BLaER1 treated with 17β-estradiol and CSF1 and Interleukin-3, amounts not matched to agents 10 nM and 100 nM (cell line): Measurements from ENCODE around the gene LIMCH1.

Experiments used
- H3K27ac ChIP-seq, 11 experiments: shearing (Covaris generic); formaldehyde crosslinking; 2 replicates each; pipeline ENCODE4 v1.8.1; 2022
- H3K27me3 ChIP-seq, 11 experiments: shearing (Covaris generic); formaldehyde crosslinking; 2 replicates each; pipeline ENCODE4 v1.8.1; 2022
- H3K36me3 ChIP-seq, 11 experiments: shearing (Covaris generic); formaldehyde crosslinking; 2 replicates each; pipeline ENCODE4 v1.8.1; 2022
- H3K4me1 ChIP-seq, 10 experiments: shearing (Covaris generic); formaldehyde crosslinking; 2 replicates each; pipeline ENCODE4 v1.8.1; 2022
- H3K4me2 ChIP-seq, 11 experiments: shearing (Covaris generic); formaldehyde crosslinking; 2 replicates each; pipeline ENCODE4 v1.8.1; 2022
- H3K4me3 ChIP-seq, 10 experiments: shearing (Covaris generic); formaldehyde crosslinking; 2 replicates each; pipeline ENCODE4 v1.8.1; 2022
- H3K9ac ChIP-seq, 11 experiments: shearing (Covaris generic); formaldehyde crosslinking; 2 replicates each; pipeline ENCODE4 v1.8.1; 2022
- H3K9me3 ChIP-seq, 11 experiments: shearing (Covaris generic); formaldehyde crosslinking; replicated peaks in 1 of 11; 2 replicates each; pipeline ENCODE4 v1.8.1; 2022
- H4K20me1 ChIP-seq, 11 experiments: shearing (Covaris generic); formaldehyde crosslinking; 2 replicates each; pipeline ENCODE4 v1.8.1; 2022
- Cebpa-rat ChIP-seq, 11 experiments: shearing (Covaris generic); IDR thresholded peaks; 2 replicates each; pipeline ENCODE4 v1.8.1; 2022

Gene LIMCH1

GRCh38 chr4:41509451-41509866, 28.5 kb upstream of the LIMCH1 start:
- Histone ChIP-seq H3K4me3 (no peak overlapping the region), H3K27me3 (no peaks in the 10 kb centered on the region), H3K27ac (no peak overlapping the region), H3K9ac (no peak overlapping the region), H3K36me3 (no peaks in the 10 kb centered on the region), H3K4me2 (peak overlapping the region in 3 of 11 experiments; percentile 61 to 84 (median 81); a peak in 6 of 22 replicates), H3K4me1 (peaks cover 0 to 75% (median 41%) of the 10 kb centered on the region in 10 experiments; a peak in 14 of 20 replicates), H3K9me3 (peaks cover 0 to 7% (median 0%) of the 10 kb centered on the region in 11 experiments; a peak in 2 of 22 replicates), H4K20me1 (no peaks in the 10 kb centered on the region)
- TF ChIP-seq Cebpa-rat (IDR thresholded peaks at IDR 0.05) = no peak

GRCh38 chr4:41510179-41510578, 27.8 kb upstream of the LIMCH1 start:
- no peak for TF ChIP-seq Cebpa-rat (IDR thresholded peaks at IDR 0.05)
- Histone ChIP-seq H3K4me2 (peak overlapping the region in 4 of 11 experiments; percentile 60 to 84 (median 81); a peak in 5 of 22 replicates), H3K9ac (no peak overlapping the region), H3K36me3 (no peaks in the 10 kb centered on the region), H3K4me1 (peaks cover 0 to 82% (median 48%) of the 10 kb centered on the region in 10 experiments; a peak in 14 of 20 replicates), H4K20me1 (no peaks in the 10 kb centered on the region), H3K27me3 (no peaks in the 10 kb centered on the region), H3K27ac (no peak overlapping the region), H3K9me3 (peaks cover 0 to 7% (median 0%) of the 10 kb centered on the region in 11 experiments; a peak in 2 of 22 replicates), H3K4me3 (no peak overlapping the region)

- no peaks in the 10 kb centered on the region for H4K20me1 ChIP-seq
- peak overlapping the region in 8 of 11 experiments; percentile 3 to 84 (median 74); a peak in 13 of 22 replicates for H3K27ac ChIP-seq
- peaks cover 0 to 97% (median 60%) of the 10 kb centered on the region in 10 experiments; a peak in 14 of 20 replicates for H3K4me1 ChIP-seq
- H3K9me3 ChIP-seq = peaks cover 0 to 7% (median 0%) of the 10 kb centered on the region in 11 experiments; a peak in 2 of 22 replicates
- H3K9ac ChIP-seq = peak overlapping the region in 4 of 11 experiments; percentile 41 to 62 (median 53); a peak in 6 of 22 replicates
- no peaks in the 10 kb centered on the region for H3K27me3 ChIP-seq
- peak in 1 of 11 experiments; percentile 43; a peak in 1 of 22 replicates for TF ChIP-seq Cebpa-rat (IDR thresholded peaks at IDR 0.05)
- no peak overlapping the region for H3K4me3 ChIP-seq
- H3K4me2 ChIP-seq = peak overlapping the region in 7 of 11 experiments; percentile 48 to 84 (median 70); a peak in 14 of 22 replicates
- H3K36me3 ChIP-seq = no peaks in the 10 kb centered on the region
These were observed 25.8 kb upstream of the LIMCH1 start for GRCh38 chr4:41512136-41512535.

GRCh38 chr4:41512596-41512995, 25.4 kb upstream of the LIMCH1 start:
- Histone ChIP-seq H3K27me3 (no peaks in the 10 kb centered on the region), H3K4me3 (no peak overlapping the region), H3K9me3 (peaks cover 0 to 7% (median 0%) of the 10 kb centered on the region in 11 experiments; a peak in 2 of 22 replicates), H3K27ac (peak overlapping the region in 8 of 11 experiments; percentile 36 to 84 (median 74); a peak in 13 of 22 replicates), H3K36me3 (no peaks in the 10 kb centered on the region), H3K9ac (peak overlapping the region in 4 of 11 experiments; percentile 41 to 62 (median 53); a peak in 7 of 22 replicates), H3K4me1 (peaks cover 0 to 92% (median 58%) of the 10 kb centered on the region in 10 experiments; a peak in 14 of 20 replicates), H3K4me2 (peak overlapping the region in 7 of 11 experiments; percentile 48 to 84 (median 70); a peak in 14 of 22 replicates), H4K20me1 (no peaks in the 10 kb centered on the region)
- TF ChIP-seq Cebpa-rat (IDR thresholded peaks at IDR 0.05) = peak in 3 of 11 experiments; percentile 22 to 51 (median 28); a peak in 2 of 22 replicates

GRCh38 chr4:41514169-41514568, 23.8 kb upstream of the LIMCH1 start:
- Histone ChIP-seq H3K27me3 (no peaks in the 10 kb centered on the region), H3K9me3 (peaks cover 0 to 7% (median 0%) of the 10 kb centered on the region in 11 experiments; a peak in 2 of 22 replicates), H3K27ac (peak overlapping the region in 5 of 11 experiments; percentile 73 to 84 (median 79); a peak in 10 of 22 replicates)

GRCh38 chr4:41514766-41515481, 23.0 kb upstream of the LIMCH1 start:
- H3K36me3 ChIP-seq = no peaks in the 10 kb centered on the region
- TF ChIP-seq Cebpa-rat (IDR thresholded peaks at IDR 0.05) = no peak
- peak overlapping the region in 5 of 11 experiments; percentile 11 to 84 (median 79); a peak in 8 of 22 replicates for H3K27ac ChIP-seq
- peak overlapping the region in 1 of 11 experiments; percentile 19; a peak in 2 of 22 replicates for H3K9ac ChIP-seq
- peaks cover 0 to 7% (median 0%) of the 10 kb centered on the region in 11 experiments; a peak in 1 of 22 replicates for H3K9me3 ChIP-seq
- no peaks in the 10 kb centered on the region for H4K20me1 ChIP-seq
- peak overlapping the region in 7 of 11 experiments; percentile 4 to 84 (median 81); a peak in 12 of 22 replicates for H3K4me2 ChIP-seq
- H3K4me3 ChIP-seq = no peak overlapping the region
- H3K27me3 ChIP-seq = no peaks in the 10 kb centered on the region
- H3K4me1 ChIP-seq = peaks cover 0 to 73% (median 52%) of the 10 kb centered on the region in 10 experiments; a peak in 14 of 20 replicates

More at GRCh38 chr4:41514169-41514568, 23.8 kb upstream of the LIMCH1 start:
- Histone ChIP-seq H3K4me3 (no peak overlapping the region), H3K9ac (no peak overlapping the region), H3K4me2 (peak overlapping the region in 6 of 11 experiments; percentile 50 to 84 (median 81); a peak in 10 of 22 replicates), H4K20me1 (no peaks in the 10 kb centered on the region), H3K4me1 (peaks cover 0 to 76% (median 52%) of the 10 kb centered on the region in 10 experiments; a peak in 14 of 20 replicates), H3K36me3 (no peaks in the 10 kb centered on the region)
- TF ChIP-seq Cebpa-rat (IDR thresholded peaks at IDR 0.05) = no peak

- TF ChIP-seq Cebpa-rat (IDR thresholded peaks at IDR 0.05) = no peak
- H4K20me1 ChIP-seq = no peaks in the 10 kb centered on the region
- no peak overlapping the region for H3K9ac ChIP-seq
- H3K36me3 ChIP-seq = no peaks in the 10 kb centered on the region
- no peak overlapping the region for H3K27ac ChIP-seq
- H3K4me1 ChIP-seq = peaks cover 0 to 55% (median 40%) of the 10 kb centered on the region in 10 experiments; a peak in 14 of 20 replicates
- no peak overlapping the region for H3K4me3 ChIP-seq
- H3K4me2 ChIP-seq = no peak overlapping the region
- H3K9me3 ChIP-seq = no peaks in the 10 kb centered on the region
- no peaks in the 10 kb centered on the region for H3K27me3 ChIP-seq
These were observed 20.8 kb upstream of the LIMCH1 start for GRCh38 chr4:41517121-41517520.

- Histone ChIP-seq H3K27me3 (no peaks in the 10 kb centered on the region), H3K36me3 (no peaks in the 10 kb centered on the region), H3K4me3 (no peak overlapping the region), H4K20me1 (no peaks in the 10 kb centered on the region), H3K9me3 (no peaks in the 10 kb centered on the region), H3K9ac (no peak overlapping the region), H3K27ac (no peak overlapping the region), H3K4me2 (no peak overlapping the region), H3K4me1 (peaks cover 0 to 49% (median 34%) of the 10 kb centered on the region in 10 experiments; a peak in 14 of 20 replicates)
- no peak for TF ChIP-seq Cebpa-rat (IDR thresholded peaks at IDR 0.05)
These were observed 20.2 kb upstream of the LIMCH1 start for GRCh38 chr4:41517747-41518146.

- no peak overlapping the region for H3K27ac ChIP-seq
- no peak overlapping the region for H3K4me2 ChIP-seq
- no peak overlapping the region for H3K9ac ChIP-seq
- no peaks in the 10 kb centered on the region for H3K27me3 ChIP-seq
- no peak for TF ChIP-seq Cebpa-rat (IDR thresholded peaks at IDR 0.05)
- H3K4me1 ChIP-seq = 0 out of 20 replicates have a peak, but pooled peaks cover 0 to 7% (median 0%) of the 10 kb centered on the region in 10 experiments
- H3K36me3 ChIP-seq = no peaks in the 10 kb centered on the region
- no peaks in the 10 kb centered on the region for H3K9me3 ChIP-seq
- H4K20me1 ChIP-seq = no peaks in the 10 kb centered on the region
- no peak overlapping the region for H3K4me3 ChIP-seq
These were observed 13.5 kb upstream of the LIMCH1 start for GRCh38 chr4:41524425-41524824.
